Measurements from ENCODE around the gene GOLGA8B.
"Not testable (repeated sequence)": the region's sequence is repeated elsewhere in the genome, so short reads cannot be mapped to it uniquely, and the experiment has no call there.

Gene GOLGA8B, protein sequence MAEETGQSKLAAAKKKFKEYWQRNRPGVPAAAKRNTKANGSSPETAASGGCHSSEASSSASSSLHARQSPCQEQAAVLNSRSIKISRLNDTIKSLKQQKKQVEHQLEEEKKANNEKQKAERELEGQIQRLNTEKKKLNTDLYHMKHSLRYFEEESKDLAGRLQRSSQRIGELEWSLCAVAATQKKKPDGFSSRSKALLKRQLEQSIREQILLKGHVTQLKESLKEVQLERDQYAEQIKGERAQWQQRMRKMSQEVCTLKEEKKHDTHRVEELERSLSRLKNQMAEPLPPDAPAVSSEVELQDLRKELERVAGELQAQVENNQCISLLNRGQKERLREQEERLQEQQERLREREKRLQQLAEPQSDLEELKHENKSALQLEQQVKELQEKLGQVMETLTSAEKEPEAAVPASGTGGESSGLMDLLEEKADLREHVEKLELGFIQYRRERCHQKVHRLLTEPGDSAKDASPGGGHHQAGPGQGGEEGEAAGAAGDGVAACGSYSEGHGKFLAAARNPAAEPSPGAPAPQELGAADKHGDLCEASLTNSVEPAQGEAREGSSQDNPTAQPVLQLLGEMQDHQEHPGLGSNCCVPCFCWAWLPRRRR

DNA sequence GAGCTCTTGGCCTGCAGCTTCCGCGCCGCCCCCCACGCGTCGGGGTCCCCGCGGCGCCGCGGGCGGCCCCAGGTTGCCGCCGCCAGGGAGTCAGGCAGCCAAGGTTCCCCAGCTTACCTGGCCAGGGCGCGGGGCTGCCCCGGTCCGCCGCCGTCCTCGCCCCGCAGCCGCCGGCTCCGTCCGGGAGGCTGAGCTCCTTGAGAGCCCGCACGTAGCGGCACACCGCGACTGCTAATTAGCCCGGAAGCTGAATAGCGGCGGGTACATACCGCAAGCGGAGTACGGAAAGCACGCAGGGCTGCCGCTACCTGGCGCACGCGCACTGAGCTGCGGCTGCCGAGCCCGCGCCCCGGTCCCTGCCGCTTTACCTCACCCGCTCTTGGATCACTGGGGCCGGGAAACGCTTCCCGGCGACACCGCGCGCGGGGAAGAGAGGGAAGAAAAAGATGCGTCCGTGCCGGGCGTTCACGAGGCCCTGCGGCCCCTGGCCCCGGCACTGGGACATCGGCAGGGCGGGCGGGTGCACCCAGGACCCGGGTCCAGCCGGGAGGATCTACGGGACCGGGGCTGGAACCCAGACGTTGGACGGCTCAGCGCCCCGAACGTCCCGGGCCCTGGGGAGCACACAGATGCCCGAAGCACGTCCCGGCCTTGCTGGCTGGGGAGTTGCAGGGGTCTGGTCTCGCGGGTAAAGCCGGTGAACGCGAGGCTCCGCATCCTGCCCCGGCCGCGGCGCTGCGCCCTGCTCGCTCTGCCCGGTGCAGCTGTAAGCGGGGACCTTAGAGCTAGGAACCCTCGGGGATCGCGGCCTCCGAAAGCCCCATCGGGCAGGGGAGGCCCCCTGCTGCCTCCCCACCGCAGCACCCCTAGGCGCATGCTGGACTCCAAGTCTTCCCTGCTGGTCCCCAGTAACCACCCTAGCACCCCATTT is at the start of gene GOLGA8B:
Gene GOLGA8B (minus strand): TSS at position 253 of the 931 bp plus-strand sequence. CDS start 47,739 bp downstream, outside the sequence.
- peak; percentile 88 for DNase-seq

DNA sequence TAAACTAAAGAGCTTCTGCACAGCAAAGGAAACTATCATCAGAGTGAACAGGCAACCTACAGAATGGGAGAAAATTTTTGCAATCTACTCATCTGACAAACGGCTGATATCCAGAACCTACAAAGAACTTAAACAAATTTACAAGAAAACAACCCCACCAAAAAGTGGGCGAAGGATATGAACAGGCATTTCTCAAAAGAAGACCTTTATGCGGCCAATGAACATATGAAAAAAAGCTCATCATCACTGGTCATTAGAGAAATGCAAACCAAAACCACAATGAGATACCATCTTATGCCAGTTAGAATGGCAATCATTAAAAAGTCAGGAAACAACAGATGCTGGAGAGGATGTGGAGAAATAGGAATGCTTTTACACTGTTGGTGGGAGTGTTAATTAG is 49.7 kb upstream of the GOLGA8B start:
- not testable (repeated sequence) for DNase-seq

DNA sequence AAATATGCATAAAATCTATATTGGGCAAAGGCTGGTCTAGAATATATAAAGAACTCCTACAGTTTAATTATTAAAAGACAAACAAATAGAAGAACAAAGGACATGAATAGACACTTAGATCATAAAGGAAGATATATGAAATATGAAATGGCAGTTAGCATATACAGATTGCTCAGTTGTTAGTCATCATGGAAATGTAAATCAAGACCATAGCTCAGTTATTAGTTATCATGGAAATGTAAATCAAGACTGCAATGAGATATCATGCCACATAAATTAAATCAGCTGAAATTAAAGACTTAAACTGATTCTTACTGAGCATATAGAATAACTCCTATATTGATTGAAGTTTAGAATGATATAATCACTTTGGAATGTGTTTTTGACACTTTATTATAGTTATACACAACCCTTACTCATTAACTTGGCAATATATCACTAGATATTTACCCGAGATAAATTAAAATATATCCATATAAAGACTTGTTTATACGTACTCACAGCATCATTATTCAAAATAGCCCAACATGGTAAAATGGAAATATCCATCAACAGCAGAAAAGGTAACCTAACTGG is 45.2 kb upstream of the GOLGA8B start:
- DNase-seq: no peak

DNA sequence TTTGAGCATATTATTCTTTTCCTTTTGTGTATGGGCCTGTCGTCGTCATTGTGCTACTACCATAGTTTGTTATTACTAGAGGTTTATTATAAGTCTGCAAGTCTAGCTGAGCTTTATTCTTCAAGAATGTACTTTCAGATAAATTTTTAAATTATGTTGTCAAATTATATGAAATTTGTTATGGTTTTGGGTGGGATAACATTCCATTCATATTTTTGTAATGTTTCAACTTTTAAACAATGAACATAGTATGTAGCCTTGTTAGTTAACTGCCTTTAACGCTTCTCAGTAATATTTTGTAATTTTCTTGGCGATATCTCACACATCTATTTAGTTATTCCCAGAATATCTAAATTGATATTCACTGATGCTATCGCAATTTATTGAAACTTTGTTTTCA is 41.6 kb upstream of the GOLGA8B start:
- no peak for DNase-seq

DNA sequence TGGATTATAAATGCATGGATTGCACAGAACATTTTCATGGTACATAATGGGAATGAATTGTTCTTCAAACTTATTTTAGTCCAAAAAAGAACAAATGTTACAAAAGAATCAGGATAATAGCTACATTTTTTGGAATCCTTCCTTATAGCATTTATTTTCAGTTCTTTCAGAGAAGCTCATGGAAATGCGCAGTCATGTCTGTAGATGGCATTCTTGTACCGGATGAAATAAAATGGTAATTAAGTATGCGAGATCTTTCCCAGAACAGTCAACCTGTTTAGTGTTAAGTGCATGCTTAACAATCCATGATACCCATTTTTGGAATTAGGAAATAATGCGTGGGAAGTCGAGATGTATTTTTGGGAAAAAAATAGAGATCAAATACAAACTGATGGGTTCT is 38.2 kb upstream of the GOLGA8B start:
- no peak for DNase-seq

DNA sequence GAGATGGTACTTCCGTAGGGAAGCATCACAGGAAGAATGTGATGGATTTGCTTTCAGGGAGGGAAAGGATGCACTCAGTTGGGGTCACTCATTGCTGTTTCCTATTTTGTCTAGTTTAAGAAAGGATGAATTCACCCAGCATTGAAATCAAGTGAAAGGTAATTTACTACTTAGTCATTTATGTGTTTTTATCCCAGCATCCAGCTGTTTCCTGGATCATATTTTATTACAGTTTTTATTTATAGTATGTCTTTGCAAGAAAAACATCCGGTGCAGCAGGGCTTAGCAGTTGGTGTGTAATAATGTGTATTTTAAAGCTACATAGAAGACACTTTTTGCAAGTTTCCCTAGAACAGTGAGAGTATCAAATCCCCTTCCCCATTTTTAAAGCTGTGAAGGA is 37.4 kb upstream of the GOLGA8B start:
- no peak for DNase-seq

DNA sequence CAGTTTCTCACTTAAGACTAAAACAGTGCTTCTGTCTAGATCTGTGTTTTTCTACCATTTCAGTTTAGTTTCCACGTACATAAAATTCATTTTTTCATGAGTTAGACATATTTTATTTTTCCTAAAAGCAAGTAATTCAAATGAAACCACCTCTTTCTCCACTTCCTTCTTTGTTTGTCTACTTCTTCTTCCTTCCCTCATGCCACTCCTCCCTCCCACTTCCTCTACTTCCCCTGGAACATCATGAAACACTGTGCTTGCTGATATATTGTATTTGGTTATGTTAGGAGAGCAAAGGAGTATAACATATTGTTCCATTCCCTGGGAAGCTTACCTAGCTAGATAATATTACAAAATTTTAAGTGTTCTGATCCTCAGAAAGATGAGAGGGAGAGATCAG is 36.7 kb upstream of the GOLGA8B start:
- DNase-seq: no peak

DNA sequence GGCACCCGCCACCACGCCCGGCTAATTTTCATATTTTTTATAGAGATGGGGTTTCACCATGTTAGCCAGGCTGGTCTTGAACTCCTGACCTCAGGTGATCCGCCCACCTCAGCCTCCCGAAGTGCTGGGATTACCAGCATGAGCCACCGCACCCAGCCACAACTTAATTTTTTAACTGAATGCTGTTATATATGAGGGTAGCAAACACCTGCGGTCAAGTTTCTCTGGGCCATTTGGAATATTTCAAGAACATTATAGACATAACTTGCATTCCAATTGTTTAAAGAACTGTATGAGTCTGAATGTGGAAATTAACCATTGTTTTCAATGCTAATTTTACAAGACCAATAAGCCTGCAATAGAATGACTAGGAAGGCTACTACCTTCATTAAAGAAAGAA is 35.7 kb upstream of the GOLGA8B start:
- DNase-seq: no peak

DNA sequence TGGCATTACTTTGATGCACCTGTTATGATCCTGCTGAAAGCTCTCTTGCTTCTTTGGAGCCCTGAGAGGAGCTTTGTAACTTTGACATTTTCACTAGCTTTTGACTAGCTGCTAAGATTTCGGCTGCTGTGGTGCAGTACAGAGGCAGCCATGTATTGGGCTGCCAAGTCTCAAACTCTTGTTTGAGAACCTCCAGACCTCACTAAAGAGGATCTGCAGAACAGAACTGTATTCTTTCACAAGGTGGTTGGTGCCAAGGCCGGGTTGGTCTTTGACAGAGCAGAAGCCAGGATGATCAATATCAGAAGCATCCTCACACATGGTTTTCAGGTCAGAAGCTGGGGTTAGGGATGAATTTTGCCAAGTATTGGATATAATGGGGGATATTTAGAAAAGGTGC is 34.6 kb upstream of the GOLGA8B start:
- no peak for DNase-seq

DNA sequence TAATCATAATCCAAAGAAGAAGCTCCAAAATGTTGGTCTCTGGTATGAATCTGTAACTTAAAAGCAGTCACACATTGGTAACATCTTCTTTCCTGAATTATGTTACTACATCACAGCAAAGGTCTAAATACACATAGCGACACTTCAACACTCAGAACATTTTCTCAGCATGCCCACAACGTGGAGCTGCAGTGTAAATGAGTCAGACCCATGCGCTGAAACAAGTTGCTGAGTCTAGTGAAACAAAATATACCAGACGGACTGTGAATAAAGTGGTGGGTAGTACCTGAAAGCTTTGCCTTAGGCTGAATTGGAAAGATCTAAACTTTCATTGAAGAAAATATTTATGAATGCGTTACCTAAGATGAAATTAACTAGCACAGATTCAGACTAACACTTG is 33.2 kb upstream of the GOLGA8B start:
- DNase-seq: no peak

DNA sequence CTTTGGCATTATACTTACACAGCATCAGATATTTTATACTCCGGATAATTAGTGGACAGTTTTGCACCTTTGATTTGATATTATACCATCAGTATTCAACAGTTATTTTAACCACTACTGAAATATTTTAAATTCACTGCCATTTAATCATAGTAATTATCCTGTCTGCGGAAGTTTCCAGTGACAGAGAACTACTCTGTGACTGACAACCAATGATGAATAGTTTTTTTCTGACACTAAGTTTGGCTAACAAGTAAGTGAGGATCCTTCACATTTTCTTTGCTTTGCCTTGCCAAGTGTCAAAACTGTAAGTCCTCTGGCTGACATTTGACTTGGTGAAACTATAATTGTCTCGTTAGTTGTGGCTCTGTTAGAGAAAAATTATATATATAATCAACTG is 30.5 kb upstream of the GOLGA8B start:
- no peak for DNase-seq

DNA sequence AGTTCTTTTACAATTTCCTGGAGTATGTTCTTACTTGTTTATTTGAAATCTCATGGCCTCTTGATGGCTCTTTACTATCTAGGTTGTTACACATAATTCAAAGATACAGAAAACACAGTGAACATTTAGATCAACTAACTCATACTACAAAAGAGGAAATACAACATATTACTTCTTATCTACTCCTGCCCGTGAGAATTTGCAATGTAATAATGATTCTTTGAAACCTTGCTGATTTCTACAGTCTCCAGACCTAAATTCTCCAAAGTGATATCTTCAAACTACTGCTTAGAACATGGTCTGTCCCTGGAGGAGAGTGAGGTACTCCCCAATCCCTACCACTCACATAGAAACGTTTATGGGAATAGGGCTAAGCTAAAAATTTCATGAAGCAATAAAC is 29.9 kb upstream of the GOLGA8B start:
- DNase-seq: no peak

DNA sequence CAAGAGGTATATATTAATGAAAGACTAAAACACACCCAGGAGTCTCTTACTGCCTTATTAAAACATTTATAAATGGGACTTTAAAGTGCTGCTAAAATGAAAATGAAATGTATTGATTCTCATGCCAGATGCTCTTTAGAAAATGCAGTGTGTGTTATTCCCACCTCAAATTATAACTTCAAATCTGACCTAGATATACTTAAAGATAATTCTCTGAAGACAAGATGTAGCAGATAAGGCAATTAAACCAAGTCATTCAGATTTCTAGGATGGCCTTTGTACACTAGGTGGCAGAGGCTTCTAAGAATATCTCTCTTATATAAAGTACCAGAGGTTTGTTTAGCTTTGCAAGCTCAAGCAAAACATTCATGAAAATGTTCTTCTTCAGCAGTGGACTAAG is 26.9 kb upstream of the GOLGA8B start:
- no peak for DNase-seq

DNA sequence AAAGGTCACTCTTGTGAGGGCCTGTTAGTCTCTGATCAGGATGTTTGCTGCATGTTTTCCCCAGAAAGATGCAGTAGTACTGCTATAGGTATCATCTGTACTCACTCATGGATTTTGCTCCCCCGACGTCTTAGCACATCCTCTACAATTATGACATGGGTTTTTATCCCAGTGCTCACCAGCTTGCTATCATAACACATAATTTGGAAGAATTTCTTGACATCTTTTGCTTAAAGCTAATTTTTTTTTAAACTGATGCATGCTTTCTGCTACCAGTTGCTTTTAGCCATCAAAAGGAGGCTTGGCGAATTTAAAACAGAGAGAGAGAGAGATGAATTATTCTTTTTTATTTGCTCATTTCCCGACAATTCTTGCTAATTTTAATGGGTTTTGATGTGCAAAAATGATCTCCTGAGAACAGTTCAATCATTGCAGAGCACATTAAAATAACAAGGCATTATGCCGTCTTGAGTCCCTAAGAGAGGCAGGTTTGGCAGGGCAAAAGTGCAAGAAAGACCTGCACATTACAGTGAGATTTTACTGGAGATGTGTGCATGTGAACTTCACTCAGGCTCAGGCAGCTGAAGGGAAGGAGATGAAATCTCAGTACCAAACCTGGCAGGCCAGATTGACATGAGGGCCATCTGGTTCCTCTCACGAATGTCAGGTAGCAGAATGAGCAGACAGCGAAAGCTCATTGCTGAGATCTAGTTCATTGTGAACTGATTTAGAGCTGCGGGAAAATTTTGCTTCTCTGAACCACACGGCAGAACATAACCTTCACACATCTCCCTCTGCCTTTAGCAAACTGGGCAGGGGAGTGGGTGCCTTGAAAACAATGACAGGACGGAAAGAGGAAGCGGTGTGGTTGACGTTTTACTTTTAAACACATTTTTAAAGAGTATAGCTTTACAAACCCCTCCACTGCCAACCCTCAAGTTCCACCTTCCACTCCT is 25.9 kb upstream of the GOLGA8B start:
- DNase-seq: no peak

DNA sequence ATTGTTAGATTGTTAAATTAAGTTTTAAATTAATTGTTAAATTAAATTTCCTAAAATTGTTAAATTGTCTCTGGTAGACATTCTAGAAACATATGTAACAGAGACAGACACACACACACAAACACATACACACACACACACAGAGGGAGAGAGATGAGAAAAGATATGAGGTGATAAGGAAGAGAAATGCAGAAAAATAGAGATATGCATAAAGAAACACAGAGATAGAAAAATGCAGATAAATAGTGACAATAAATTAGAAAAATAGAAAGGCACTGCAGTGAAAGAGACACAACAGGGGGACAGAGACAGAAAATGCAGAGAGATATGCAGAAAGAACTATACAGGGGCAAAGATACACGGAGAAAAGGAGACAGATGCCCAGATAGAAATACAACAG is 25.1 kb upstream of the GOLGA8B start:
- DNase-seq: no peak

DNA sequence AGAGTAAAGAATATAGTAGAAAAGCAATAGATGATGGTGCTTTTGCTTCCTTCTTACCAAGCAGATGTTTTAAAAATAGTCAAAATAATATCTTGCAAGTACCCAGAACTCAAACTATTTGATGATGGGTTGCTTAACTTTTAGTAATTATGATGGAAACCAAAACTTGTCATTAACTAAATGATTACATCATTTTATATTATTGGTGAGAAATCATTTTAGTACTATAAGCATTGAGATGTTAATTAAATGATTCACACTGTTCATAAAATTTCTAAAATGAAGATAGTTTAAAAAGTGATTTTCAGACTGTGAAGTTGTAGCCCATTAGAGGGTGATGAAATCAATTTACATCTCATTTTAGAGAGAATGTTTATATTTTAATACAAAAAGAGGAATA is 24.4 kb upstream of the GOLGA8B start:
- no peak for DNase-seq

DNA sequence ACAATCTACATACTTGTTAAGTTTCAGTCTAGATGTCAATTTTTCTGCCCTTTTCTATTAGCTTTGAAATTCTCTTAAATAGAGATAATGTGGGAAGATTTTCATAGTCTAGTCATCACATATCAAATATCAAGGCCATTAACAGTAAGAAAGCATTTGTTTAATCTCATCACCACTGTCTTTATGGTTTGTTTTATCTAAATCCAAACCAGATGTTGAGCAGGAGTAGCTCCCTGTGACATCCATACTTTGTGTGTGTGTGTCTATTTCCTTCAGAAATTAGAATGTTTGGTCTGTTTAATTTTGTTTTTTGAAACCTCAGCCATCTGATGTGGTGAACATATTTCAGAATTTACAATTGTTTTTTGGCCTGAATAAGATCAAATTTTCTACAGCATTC is 23.1 kb upstream of the GOLGA8B start:
- DNase-seq: no peak

DNA sequence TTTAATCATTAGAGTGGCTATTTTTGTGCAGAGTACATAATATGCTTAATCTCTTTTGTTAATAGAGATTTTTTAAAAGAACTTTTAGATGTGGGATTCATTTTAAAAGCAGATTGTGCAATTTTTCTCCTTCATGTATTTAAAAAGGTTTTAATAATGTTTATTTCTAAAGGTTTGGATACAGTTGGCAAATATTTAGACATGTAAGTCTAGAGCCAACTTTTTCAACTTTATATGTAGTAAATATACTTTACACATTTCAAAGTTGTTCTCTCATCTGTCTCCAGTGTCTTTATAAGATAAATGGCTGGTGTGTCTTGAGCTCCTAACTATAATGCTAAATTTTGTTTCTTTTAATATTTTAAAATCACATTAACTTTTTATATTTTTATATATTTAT is 22.7 kb upstream of the GOLGA8B start:
- DNase-seq: no peak

DNA sequence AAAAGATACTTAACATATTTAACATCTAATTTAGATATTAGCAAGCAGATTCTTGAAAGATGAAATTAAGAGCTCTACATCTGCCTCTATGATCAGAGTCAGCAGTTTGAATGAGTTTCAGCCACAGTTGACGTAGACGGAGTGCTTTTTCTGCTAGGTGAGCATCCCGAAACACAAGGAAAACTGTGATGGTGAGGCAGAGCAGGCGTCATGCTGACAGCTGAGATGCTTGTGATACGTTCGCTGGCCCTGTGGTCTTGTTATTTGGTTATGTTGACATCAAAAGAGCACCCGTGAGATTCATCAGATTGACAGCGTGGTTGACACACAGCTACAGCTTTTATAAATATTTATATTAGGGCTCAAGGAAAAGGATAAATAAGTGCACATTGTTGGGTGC is 19.6 kb upstream of the GOLGA8B start:
- DNase-seq: no peak

DNA sequence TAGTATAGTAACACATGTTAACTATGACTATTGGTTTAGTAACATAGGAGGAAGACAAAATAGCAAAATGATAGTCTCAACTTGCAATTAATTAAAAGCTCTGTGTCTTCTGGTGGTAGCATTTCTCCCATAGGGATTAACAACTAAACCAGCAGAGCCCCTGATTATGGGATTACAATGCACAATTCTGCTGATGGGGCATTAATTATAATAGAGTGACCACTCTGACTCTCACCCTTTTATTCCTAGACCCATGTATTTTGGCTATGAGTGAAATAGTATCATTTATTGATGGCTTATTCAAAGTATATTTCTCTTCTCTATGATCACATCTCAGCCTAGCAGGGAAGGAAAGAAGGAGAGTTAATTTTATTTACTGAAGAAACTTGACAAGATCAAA is 17.5 kb upstream of the GOLGA8B start:
- no peak for DNase-seq

DNA sequence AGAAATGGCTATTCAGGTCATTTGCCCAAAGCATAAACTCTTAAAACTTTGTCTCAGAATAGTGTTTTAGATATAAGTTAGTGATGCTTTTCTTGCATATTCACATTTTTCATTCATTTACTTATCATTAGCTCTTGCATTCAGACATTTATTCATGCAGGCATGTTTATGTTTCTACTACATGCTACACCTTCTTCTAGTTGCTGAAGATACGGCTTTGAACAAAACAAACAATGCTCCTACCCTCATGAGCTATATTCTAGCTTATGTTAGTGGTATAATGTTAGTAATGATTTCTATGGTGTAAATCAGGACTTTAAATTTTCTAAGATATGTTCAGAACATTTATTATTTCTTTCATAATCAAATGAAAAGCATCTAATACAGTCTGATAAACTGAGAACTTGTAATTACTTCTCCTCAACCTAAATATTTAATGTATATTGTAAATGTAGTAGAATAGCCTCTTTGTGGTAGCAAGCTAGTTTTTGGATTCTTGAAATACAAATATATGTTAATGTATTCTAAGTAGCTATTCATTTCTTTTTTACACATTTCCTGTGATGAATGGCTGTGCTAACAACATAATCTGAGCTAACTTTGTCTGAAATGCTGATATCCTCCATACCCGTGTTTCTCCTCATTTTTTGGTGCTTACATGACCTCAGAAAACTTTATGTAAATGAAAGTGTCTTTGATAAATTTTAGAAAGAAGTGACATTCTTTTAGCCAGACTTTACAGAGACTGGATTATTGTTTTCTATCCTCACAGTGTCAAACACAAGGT is 15.5 kb upstream of the GOLGA8B start:
- no peak for DNase-seq
